Measurements from ENCODE around the gene DUSP16.

- TF ChIP-seq CREB1 (CRISPR knock-in tag; IDR thresholded peaks at IDR 0.05; ENCODE audit: low read depth) (no peak), POLR2AphosphoS5 (IDR thresholded peaks at IDR 0.05; ENCODE audit: low read depth) (no peak), CTCF (conservative IDR thresholded peaks at IDR 0.05; ENCODE audit: low read depth in 2 of 2) (no peak)
These were observed 115.9 kb downstream of the DUSP16 start for GRCh38 chr12:12446786-12447185.

All from GM23338 (cell line).